Hepatic stellate cell (primary cell): Measurements from ENCODE around the gene PLVAP.

Experiments
- DNase-seq: peaks from one replicate; pipeline ENCODE4 v3.0.0; 2011; ENCODE audit warnings: low spot score

PLVAP gene

GRCh38 chr19:17357724-17358123, 19.4 kb downstream of the PLVAP start:
- DNase-seq, result no peak

GRCh38 chr19:17357078-17357666, 20.0 kb downstream of the PLVAP start:
- DNase-seq, result no peak

GRCh38 chr19:17353386-17353785, 23.8 kb downstream of the PLVAP start:
- no peak for DNase-seq

- DNase-seq, result no peak
Measured at GRCh38 chr19:17352608-17353280, 24.4 kb downstream of the PLVAP start.

- no peak for DNase-seq
Measured at GRCh38 chr19:17351815-17352435, 25.2 kb downstream of the PLVAP start.

- peak; percentile 69 for DNase-seq
Measured at GRCh38 chr19:17348700-17349099, 28.4 kb downstream of the PLVAP start.

- DNase-seq, result no peak
Measured at GRCh38 chr19:17347877-17348276, 29.3 kb downstream of the PLVAP start.

- DNase-seq, result no peak
Measured at GRCh38 chr19:17347361-17347760, 29.8 kb downstream of the PLVAP start.

- DNase-seq, result peak; percentile 85
Measured at GRCh38 chr19:17346109-17346671, 31.0 kb downstream of the PLVAP start.

- no peak for DNase-seq
Measured at GRCh38 chr19:17341845-17342244, 35.3 kb downstream of the PLVAP start.

GRCh38 chr19:17341386-17341785, 35.8 kb downstream of the PLVAP start:
- no peak for DNase-seq

- no peak for DNase-seq
Measured at GRCh38 chr19:17340871-17341357, 36.2 kb downstream of the PLVAP start.

GRCh38 chr19:17340302-17340870, 36.8 kb downstream of the PLVAP start:
- no peak for DNase-seq

- DNase-seq, result no peak
Measured at GRCh38 chr19:17339088-17339741, 37.9 kb downstream of the PLVAP start.

GRCh38 chr19:17338433-17339078, 38.6 kb downstream of the PLVAP start:
- DNase-seq, result no peak

- DNase-seq, result no peak
Measured at GRCh38 chr19:17337675-17338432, 39.3 kb downstream of the PLVAP start.

GRCh38 chr19:17336872-17337674, 40.1 kb downstream of the PLVAP start, which contains the start of gene GTPBP3:
Gene GTPBP3, plus strand, starts transcription at chr19:17337553. Its CDS starts 59 bp downstream, at chr19:17337612.
- peak; percentile 99 for DNase-seq

- no peak for DNase-seq
Measured at GRCh38 chr19:17335575-17335974, 41.6 kb downstream of the PLVAP start.

GRCh38 chr19:17334414-17335409, 42.4 kb downstream of the PLVAP start, which contains the start of gene ANO8:
Gene ANO8, minus strand, starts transcription at chr19:17334855. Its CDS starts 185 bp downstream, at chr19:17334670.
- DNase-seq, result peak; percentile 97
